ENCODE results near the gene PNPLA2.

The PNPLA2 gene, protein sequence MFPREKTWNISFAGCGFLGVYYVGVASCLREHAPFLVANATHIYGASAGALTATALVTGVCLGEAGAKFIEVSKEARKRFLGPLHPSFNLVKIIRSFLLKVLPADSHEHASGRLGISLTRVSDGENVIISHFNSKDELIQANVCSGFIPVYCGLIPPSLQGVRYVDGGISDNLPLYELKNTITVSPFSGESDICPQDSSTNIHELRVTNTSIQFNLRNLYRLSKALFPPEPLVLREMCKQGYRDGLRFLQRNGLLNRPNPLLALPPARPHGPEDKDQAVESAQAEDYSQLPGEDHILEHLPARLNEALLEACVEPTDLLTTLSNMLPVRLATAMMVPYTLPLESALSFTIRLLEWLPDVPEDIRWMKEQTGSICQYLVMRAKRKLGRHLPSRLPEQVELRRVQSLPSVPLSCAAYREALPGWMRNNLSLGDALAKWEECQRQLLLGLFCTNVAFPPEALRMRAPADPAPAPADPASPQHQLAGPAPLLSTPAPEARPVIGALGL

GRCh38 chr11:818396-819128 is at the start of gene PNPLA2:
Gene PNPLA2, plus strand, starts transcription at chr11:818914. Its CDS starts 805 bp downstream, at chr11:819719.
- H3K36me3 ChIP-seq (ENCODE audit: insufficient read depth, insufficient read length, low read length) = peaks cover 42% of the 10 kb centered on the region
- H3K4me3 ChIP-seq (ENCODE audit: insufficient read length, low read depth) = peak within 1 kb of the TSS; percentile 95
- no peak for DNase-seq (ENCODE audit: low read depth, low spot score)
- no peaks in the 10 kb centered on the region for H3K9me3 ChIP-seq (ENCODE audit: insufficient read depth, low read length)
- H3K4me1 ChIP-seq (ENCODE audit: insufficient read depth, insufficient read length) = peaks cover 21% of the 10 kb centered on the region
- H3K9ac ChIP-seq (ENCODE audit: insufficient read length, low read depth) = peak within 1 kb of the TSS; percentile 91
- H3K27me3 ChIP-seq (ENCODE audit: insufficient read depth, insufficient read length) = peaks cover 10% of the 10 kb centered on the region
- TF ChIP-seq ZNF274 (IDR thresholded peaks at IDR 0.05; ENCODE audit: low read depth, low read length) = no peak
- TF ChIP-seq YY1 (IDR thresholded peaks at IDR 0.05; ENCODE audit: insufficient read depth, insufficient read length) = no peak
- no peak for TF ChIP-seq SUZ12 (IDR thresholded peaks at IDR 0.05; ENCODE audit: extremely low read depth, insufficient read depth, insufficient read length)

GRCh38 chr11:769887-770641 is 48.6 kb upstream of the PNPLA2 start:
- Histone ChIP-seq H3K9ac (ENCODE audit: insufficient read length, low read depth) (peak overlapping the region; percentile 8), H3K27me3 (ENCODE audit: insufficient read depth, insufficient read length) (no peaks in the 10 kb centered on the region), H3K4me1 (ENCODE audit: insufficient read depth, insufficient read length) (peaks cover 31% of the 10 kb centered on the region), H3K36me3 (ENCODE audit: insufficient read depth, insufficient read length, low read length) (peaks cover 81% of the 10 kb centered on the region), H3K4me3 (ENCODE audit: insufficient read length, low read depth) (no peak overlapping the region), H3K9me3 (ENCODE audit: insufficient read depth, low read length) (no peaks in the 10 kb centered on the region)
- TF ChIP-seq YY1 (IDR thresholded peaks at IDR 0.05; ENCODE audit: insufficient read depth, insufficient read length) = no peak
- no peak for TF ChIP-seq SUZ12 (IDR thresholded peaks at IDR 0.05; ENCODE audit: extremely low read depth, insufficient read depth, insufficient read length)
- TF ChIP-seq ZNF274 (IDR thresholded peaks at IDR 0.05; ENCODE audit: low read depth, low read length) = no peak
- DNase-seq (ENCODE audit: low read depth, low spot score) = no peak

- no peak for DNase-seq (ENCODE audit: low read depth, low spot score)
- H3K4me1 ChIP-seq (ENCODE audit: insufficient read depth, insufficient read length) = peaks cover 35% of the 10 kb centered on the region
- H3K36me3 ChIP-seq (ENCODE audit: insufficient read depth, insufficient read length, low read length) = peaks cover 75% of the 10 kb centered on the region
Observed at GRCh38 chr11:770642-771616, 47.8 kb upstream of the PNPLA2 start.

GRCh38 chr11:771617-772204 is 47.0 kb upstream of the PNPLA2 start:
- Histone ChIP-seq H3K4me1 (ENCODE audit: insufficient read depth, insufficient read length) (peaks cover 35% of the 10 kb centered on the region), H3K4me3 (ENCODE audit: insufficient read length, low read depth) (no peak overlapping the region), H3K36me3 (ENCODE audit: insufficient read depth, insufficient read length, low read length) (peaks cover 67% of the 10 kb centered on the region), H3K27me3 (ENCODE audit: insufficient read depth, insufficient read length) (no peaks in the 10 kb centered on the region), H3K9ac (ENCODE audit: insufficient read length, low read depth) (no peak overlapping the region), H3K9me3 (ENCODE audit: insufficient read depth, low read length) (no peaks in the 10 kb centered on the region)
- TF ChIP-seq SUZ12 (IDR thresholded peaks at IDR 0.05; ENCODE audit: extremely low read depth, insufficient read depth, insufficient read length) = no peak
- no peak for DNase-seq (ENCODE audit: low read depth, low spot score)

More at GRCh38 chr11:770642-771616, 47.8 kb upstream of the PNPLA2 start:
- peak overlapping the region; percentile 10 for H3K9ac ChIP-seq (ENCODE audit: insufficient read length, low read depth)
- H3K27me3 ChIP-seq (ENCODE audit: insufficient read depth, insufficient read length) = no peaks in the 10 kb centered on the region
- TF ChIP-seq SUZ12 (IDR thresholded peaks at IDR 0.05; ENCODE audit: extremely low read depth, insufficient read depth, insufficient read length) (no peak), YY1 (IDR thresholded peaks at IDR 0.05; ENCODE audit: insufficient read depth, insufficient read length) (no peak), ZNF274 (IDR thresholded peaks at IDR 0.05; ENCODE audit: low read depth, low read length) (no peak)
- no peaks in the 10 kb centered on the region for H3K9me3 ChIP-seq (ENCODE audit: insufficient read depth, low read length)
- no peak overlapping the region for H3K4me3 ChIP-seq (ENCODE audit: insufficient read length, low read depth)

GRCh38 chr11:772429-773390 is 46.0 kb upstream of the PNPLA2 start:
- no peak for TF ChIP-seq ZNF274 (IDR thresholded peaks at IDR 0.05; ENCODE audit: low read depth, low read length)
- TF ChIP-seq YY1 (IDR thresholded peaks at IDR 0.05; ENCODE audit: insufficient read depth, insufficient read length) = no peak
- TF ChIP-seq SUZ12 (IDR thresholded peaks at IDR 0.05; ENCODE audit: extremely low read depth, insufficient read depth, insufficient read length) = no peak

More at GRCh38 chr11:772429-773390, 46.0 kb upstream of the PNPLA2 start:
- Histone ChIP-seq H3K27me3 (ENCODE audit: insufficient read depth, insufficient read length) (no peaks in the 10 kb centered on the region), H3K9me3 (ENCODE audit: insufficient read depth, low read length) (no peaks in the 10 kb centered on the region), H3K9ac (ENCODE audit: insufficient read length, low read depth) (peak overlapping the region; percentile 8), H3K36me3 (ENCODE audit: insufficient read depth, insufficient read length, low read length) (peaks cover 58% of the 10 kb centered on the region), H3K4me1 (ENCODE audit: insufficient read depth, insufficient read length) (peaks cover 33% of the 10 kb centered on the region), H3K4me3 (ENCODE audit: insufficient read length, low read depth) (no peak overlapping the region)
- no peak for DNase-seq (ENCODE audit: low read depth, low spot score)

All from NT2/D1 (cell line).